Adrenal gland (tissue), 5 donors: Measurements from ENCODE around the gene DMC1.

Experiments
- CTCF ChIP-seq, 6 experiments: fragments of 450-650 bp in 4 of 6; fragments of 200-600 bp in 2 of 6; sonication (generic) in 1 of 6; IDR thresholded peaks; 1 replicate in 5 of 6; 2 replicates in 1 of 6; pipeline versions ENCODE4 v1.5.1 to v1.8.0; 2016 to 2021; ENCODE audit warnings: antibody characterized with exemption in 6 of 6, mild to moderate bottlenecking in 2 of 6, moderate library complexity in 1 of 6
- POLR2A ChIP-seq, 2 donors: fragments of 450-650 bp; IDR thresholded peaks; one replicate each; pipeline ENCODE4 v1.6.1; 2017; ENCODE audit warnings: antibody characterized with exemption in 2 of 2, mild to moderate bottlenecking in 2 of 2, moderate library complexity in 1 of 2
- donor health status: DM: no; HTN: no; CAD: no.

GRCh38 chr22:38523029-38523428 lies 47.0 kb downstream of the DMC1 start:
- no peak for TF ChIP-seq CTCF (IDR thresholded peaks at IDR 0.05)
- TF ChIP-seq POLR2A (IDR thresholded peaks at IDR 0.05), result no peak
